Hematopoietic multipotent progenitor cell treated with erythropoietin and hydrocortisone succinate and interleukin-3 and kit ligand, for 17 days (in vitro differentiated cells): Measurements from ENCODE around the gene TRIM64C.
"Not testable (repeated sequence)": the region's sequence is repeated elsewhere in the genome, so short reads cannot be mapped to it uniquely, and the experiment has no call there.

Experiments used
- DNase-seq: peaks from one replicate; pipeline ENCODE4 v3.0.0-alpha.2; 2015; ENCODE audit warnings: low spot score

TRIM64C gene

DNA sequence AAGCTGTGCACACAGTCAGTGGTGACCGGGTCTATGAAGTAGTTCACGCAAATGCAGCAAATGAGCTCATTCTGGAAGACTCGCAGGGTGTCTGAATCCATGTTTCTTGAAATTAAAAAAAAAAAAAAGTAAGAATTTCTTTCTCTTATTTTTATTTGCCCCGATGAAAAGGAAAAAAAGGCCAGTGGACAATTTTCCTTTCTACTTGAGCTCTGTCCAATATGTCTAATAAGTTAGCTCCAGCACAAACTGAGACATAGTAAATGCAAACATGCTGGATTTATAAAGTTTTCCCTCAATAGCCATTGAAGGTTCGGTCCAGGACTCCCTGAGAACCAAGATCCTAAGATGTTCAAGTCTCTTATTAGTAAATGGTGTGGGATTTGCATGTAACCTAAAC, at the start of gene TRIM64C:
Gene TRIM64C, minus strand, starts transcription at position 101 of the 400 bp plus-strand sequence. Its CDS starts 0 bp downstream, at position 101.
- DNase-seq, result not testable (repeated sequence)

GRCh38 chr11:49102356-49102755, 43.4 kb upstream of the TRIM64C start:
- not testable (repeated sequence) for DNase-seq

- not testable (repeated sequence) for DNase-seq
These were observed 11.0 kb upstream of the TRIM64C start for GRCh38 chr11:49069897-49070296.

GRCh38 chr11:49049821-49050220, 9.1 kb downstream of the TRIM64C start:
- not testable (repeated sequence) for DNase-seq

DNA sequence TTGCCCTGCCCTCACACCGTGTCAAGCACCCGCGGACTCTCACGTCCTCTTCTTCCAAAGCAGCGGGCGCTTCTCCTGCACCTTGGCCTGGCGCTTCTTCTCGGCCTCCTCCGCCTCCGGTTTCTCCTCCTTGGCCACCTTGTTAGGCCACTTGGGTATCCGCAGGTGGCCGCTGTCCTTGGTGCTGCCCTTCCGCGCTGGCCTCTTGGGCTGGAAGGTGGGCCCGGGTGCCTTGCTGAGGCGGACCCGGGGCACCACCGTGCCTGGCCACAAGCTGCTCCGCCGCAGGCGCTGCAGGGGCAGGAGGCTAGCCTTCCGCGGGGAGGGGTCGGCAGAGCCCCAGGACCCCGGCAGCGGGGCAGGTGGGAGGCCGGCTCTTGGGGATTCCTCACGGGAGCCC, 10.7 kb downstream of the TRIM64C start:
- not testable (repeated sequence) for DNase-seq

DNA sequence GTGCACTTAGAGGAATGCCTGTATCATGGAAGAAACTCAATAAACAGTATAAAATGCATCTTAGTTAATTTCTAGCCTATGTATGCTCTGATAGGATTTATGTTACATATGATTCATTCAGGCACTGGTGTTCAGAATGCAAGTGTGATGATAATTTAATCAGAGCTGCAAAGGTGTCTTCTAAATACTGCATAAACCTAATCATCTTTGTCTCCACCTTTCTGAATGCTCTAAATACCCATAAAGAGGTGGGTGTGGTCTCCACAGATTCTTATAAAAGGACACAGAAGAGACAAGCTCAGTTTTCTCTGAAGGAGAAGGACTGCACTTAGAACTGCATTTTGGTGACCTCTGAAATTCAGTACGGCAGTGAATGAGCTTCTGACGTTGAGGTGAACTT, 30.4 kb downstream of the TRIM64C start, which contains the start of gene TRIM49B:
Gene TRIM49B, plus strand, starts transcription at position 301 of the 400 bp plus-strand sequence. CDS start 2,777 bp downstream, outside the sequence.
- DNase-seq, result not testable (repeated sequence)
